ENCODE data around the gene IL2. TPM values are rescaled to one million over a fixed set of nuclear protein-coding genes. Genes with fewer than 3 reads are reported as not detected.

Gene IL2
- total RNA-seq (1 to 10 TPM in 1 of 2 experiments, under 1 TPM in 1; 0.67 to 2.0 TPM), polyA plus RNA-seq (1 to 10 TPM in 1 of 2 donors, under 1 TPM in 1; 0.57 to 2.3 TPM)

- CTCF ChIA-PET (ENCODE audit: partially characterized antibody): interaction anchor here (0.8 to 2.9 kb wide), 6 partner anchors 10 to 145 kb away, joined by 3 to 24 read pairs (median 6); no protein-coding TSS in a partner anchor
- Mint-ChIP-seq H3K27ac (peak within 1 kb of the TSS; percentile 80 to 94 (median 88)), H3K36me3 (no peaks in the 10 kb centered on the region), H3K9me3 (peaks cover 0 to under 1% (median 0%) of the 10 kb centered on the region in 8 donors), H3K4me3 (peak within 1 kb of the TSS; percentile 37 to 90 (median 79)), H3K4me1 (peaks cover 46 to 63% (median 53%) of the 10 kb centered on the region in 4 donors), H3K27me3 (no peaks in the 10 kb centered on the region)
- no peaks in the 10 kb centered on the region for H3K27me3 ChIP-seq (ENCODE audit: insufficient read depth, low read length)
- H3K4me3 ChIP-seq (ENCODE audit: low read length in 2 of 2): no peak within 1 kb of the TSS
- peak; percentile 39 to 50 (median 47) for DNase-seq
- H3K4me1 ChIP-seq (ENCODE audit: insufficient read depth, low read length): peaks cover 63% of the 10 kb centered on the region
- H3K27ac ChIP-seq (ENCODE audit: low read depth, low read length): peak within 1 kb of the TSS; percentile 25
- H3K9me3 ChIP-seq (ENCODE audit: control insufficient read depth in 1 of 2, low read length in 2 of 2): no peaks in the 10 kb centered on the region
- POLR2A ChIA-PET (ENCODE audit: partially characterized antibody): interaction anchor here (0.6 to 5.1 kb wide), 9 partner anchors 10 to 1276 kb away, joined by 3 to 39 read pairs (median 3); no protein-coding TSS in a partner anchor
- intact Hi-C loops (cut with micrococcal nuclease): loop anchor here (1.0 to 10.0 kb wide), 8 partner anchors 22 to 632 kb away; partner anchors contain the start of genes CCNA2, NUDT6 and TRPC3
- H3K36me3 ChIP-seq (ENCODE audit: insufficient read depth, low read length): no peaks in the 10 kb centered on the region
Observed at GRCh38 chr4:122456231-122457116, at the start of gene IL2. Gene IL2, minus strand, starts transcription at chr4:122456725. Its CDS starts 285 bp downstream, at chr4:122456440.

- CTCF ChIA-PET (ENCODE audit: partially characterized antibody): no interaction called here
- intact Hi-C loops (cut with micrococcal nuclease): no loop called here
Observed at GRCh38 chr4:122503214-122503613, 46.7 kb upstream of the IL2 start.

GRCh38 chr4:122500852-122501501 lies 44.5 kb upstream of the IL2 start:
- H3K4me1 Mint-ChIP-seq: peaks cover 9 to 26% (median 17%) of the 10 kb centered on the region in 4 donors
- Histone ChIP-seq H3K36me3 (ENCODE audit: insufficient read depth, low read length) (no peaks in the 10 kb centered on the region), H3K27me3 (ENCODE audit: insufficient read depth, low read length) (no peaks in the 10 kb centered on the region), H3K9me3 (ENCODE audit: control insufficient read depth in 1 of 2, low read length in 2 of 2) (no peaks in the 10 kb centered on the region), H3K4me1 (ENCODE audit: insufficient read depth, low read length) (peaks cover 9% of the 10 kb centered on the region), H3K4me3 (ENCODE audit: low read length in 2 of 2) (no peak overlapping the region), H3K27ac (ENCODE audit: low read depth, low read length) (no peak overlapping the region)
- POLR2A ChIA-PET (ENCODE audit: partially characterized antibody): no interaction called here
- H3K27ac Mint-ChIP-seq: peak overlapping the region in 2 of 7 donors; percentile 43 to 68
- no peaks in the 10 kb centered on the region for H3K36me3 Mint-ChIP-seq
- H3K4me3 Mint-ChIP-seq: no peak overlapping the region
- intact Hi-C loops (cut with micrococcal nuclease): no loop called here
- H3K27me3 Mint-ChIP-seq: no peaks in the 10 kb centered on the region
- DNase-seq: no peak
- no peaks in the 10 kb centered on the region for H3K9me3 Mint-ChIP-seq
- CTCF ChIA-PET (ENCODE audit: partially characterized antibody): no interaction called here

More at GRCh38 chr4:122503214-122503613, 46.7 kb upstream of the IL2 start:
- POLR2A ChIA-PET (ENCODE audit: partially characterized antibody): no interaction called here
- H3K27me3 Mint-ChIP-seq: no peaks in the 10 kb centered on the region
- Histone ChIP-seq H3K4me1 (ENCODE audit: insufficient read depth, low read length) (peaks cover 20% of the 10 kb centered on the region), H3K36me3 (ENCODE audit: insufficient read depth, low read length) (no peaks in the 10 kb centered on the region), H3K4me3 (ENCODE audit: low read length in 2 of 2) (no peak overlapping the region), H3K9me3 (ENCODE audit: control insufficient read depth in 1 of 2, low read length in 2 of 2) (no peaks in the 10 kb centered on the region), H3K27me3 (ENCODE audit: insufficient read depth, low read length) (no peaks in the 10 kb centered on the region), H3K27ac (ENCODE audit: low read depth, low read length) (no peak overlapping the region)
- H3K36me3 Mint-ChIP-seq: no peaks in the 10 kb centered on the region
- peak overlapping the region in 1 of 8 donors; percentile 19 for H3K4me3 Mint-ChIP-seq
- H3K9me3 Mint-ChIP-seq: no peaks in the 10 kb centered on the region
- peaks cover 20 to 41% (median 27%) of the 10 kb centered on the region in 4 donors for H3K4me1 Mint-ChIP-seq
- peak overlapping the region in 6 of 7 donors; percentile 43 to 85 (median 57) for H3K27ac Mint-ChIP-seq
- DNase-seq: peak; percentile 36 to 61 (median 49)

- Mint-ChIP-seq H3K9me3 (peaks cover 0 to 43% (median 36%) of the 10 kb centered on the region in 8 donors), H3K36me3 (peaks cover 4 to 11% of the 10 kb centered on the region in 2 donors)
- POLR2A ChIA-PET (ENCODE audit: partially characterized antibody): no interaction called here
Observed at GRCh38 chr4:122489061-122489460, 32.5 kb upstream of the IL2 start.

GRCh38 chr4:122483481-122483880 lies 27.0 kb upstream of the IL2 start:
- no peaks in the 10 kb centered on the region for H3K9me3 ChIP-seq (ENCODE audit: control insufficient read depth in 1 of 2, low read length in 2 of 2)
- CTCF ChIA-PET (ENCODE audit: partially characterized antibody): interaction anchor here (0.9 kb wide), 2 partner anchors 9 to 18 kb away, joined by 3 read pairs; no protein-coding TSS in a partner anchor
- DNase-seq: no peak
- no peak overlapping the region for H3K27ac ChIP-seq (ENCODE audit: low read depth, low read length)
- Mint-ChIP-seq H3K27ac (no peak overlapping the region), H3K27me3 (no peaks in the 10 kb centered on the region), H3K36me3 (peaks cover 0 to 11% of the 10 kb centered on the region in 2 donors), H3K9me3 (peaks cover 0 to 19% (median 14%) of the 10 kb centered on the region in 8 donors), H3K4me1 (peaks cover 0 to 6% (median 4%) of the 10 kb centered on the region in 4 donors), H3K4me3 (no peak overlapping the region)
- POLR2A ChIA-PET (ENCODE audit: partially characterized antibody): no interaction called here
- H3K4me1 ChIP-seq (ENCODE audit: insufficient read depth, low read length): no peaks in the 10 kb centered on the region
- intact Hi-C loops (cut with micrococcal nuclease): no loop called here
- no peaks in the 10 kb centered on the region for H3K36me3 ChIP-seq (ENCODE audit: insufficient read depth, low read length)
- no peaks in the 10 kb centered on the region for H3K27me3 ChIP-seq (ENCODE audit: insufficient read depth, low read length)
- no peak overlapping the region for H3K4me3 ChIP-seq (ENCODE audit: low read length in 2 of 2)

More at GRCh38 chr4:122489061-122489460, 32.5 kb upstream of the IL2 start:
- no peak overlapping the region for H3K4me3 Mint-ChIP-seq
- CTCF ChIA-PET (ENCODE audit: partially characterized antibody): interaction anchor here (1.5 kb wide), 1 partner anchor 30 kb away, joined by 4 read pairs; no protein-coding TSS in a partner anchor
- no peak for DNase-seq
- no peaks in the 10 kb centered on the region for H3K4me1 Mint-ChIP-seq
- H3K4me3 ChIP-seq (ENCODE audit: low read length in 2 of 2): no peak overlapping the region
- no peaks in the 10 kb centered on the region for H3K36me3 ChIP-seq (ENCODE audit: insufficient read depth, low read length)
- intact Hi-C loops (cut with micrococcal nuclease): no loop called here
- H3K9me3 ChIP-seq (ENCODE audit: control insufficient read depth in 1 of 2, low read length in 2 of 2): peaks cover 0 to 9% of the 10 kb centered on the region in 2 donors
- H3K27ac ChIP-seq (ENCODE audit: low read depth, low read length): no peak overlapping the region
- no peaks in the 10 kb centered on the region for H3K4me1 ChIP-seq (ENCODE audit: insufficient read depth, low read length)
- no peaks in the 10 kb centered on the region for H3K27me3 ChIP-seq (ENCODE audit: insufficient read depth, low read length)
- no peak overlapping the region for H3K27ac Mint-ChIP-seq
- H3K27me3 Mint-ChIP-seq: no peaks in the 10 kb centered on the region

- H3K36me3 ChIP-seq (ENCODE audit: insufficient read depth, low read length): no peaks in the 10 kb centered on the region
- Mint-ChIP-seq H3K4me1 (peaks cover 0 to 6% (median 4%) of the 10 kb centered on the region in 4 donors), H3K4me3 (no peak overlapping the region), H3K27me3 (no peaks in the 10 kb centered on the region), H3K27ac (no peak overlapping the region), H3K36me3 (peaks cover 0 to 2% of the 10 kb centered on the region in 2 donors), H3K9me3 (peaks cover 0 to 5% (median 2%) of the 10 kb centered on the region in 8 donors)
- no peak overlapping the region for H3K27ac ChIP-seq (ENCODE audit: low read depth, low read length)
- H3K27me3 ChIP-seq (ENCODE audit: insufficient read depth, low read length): no peaks in the 10 kb centered on the region
- H3K4me3 ChIP-seq (ENCODE audit: low read length in 2 of 2): no peak overlapping the region
- no peaks in the 10 kb centered on the region for H3K9me3 ChIP-seq (ENCODE audit: control insufficient read depth in 1 of 2, low read length in 2 of 2)
- CTCF ChIA-PET (ENCODE audit: partially characterized antibody): no interaction called here
- DNase-seq: no peak
- POLR2A ChIA-PET (ENCODE audit: partially characterized antibody): no interaction called here
- no peaks in the 10 kb centered on the region for H3K4me1 ChIP-seq (ENCODE audit: insufficient read depth, low read length)
- intact Hi-C loops (cut with micrococcal nuclease): no loop called here
Observed at GRCh38 chr4:122481766-122482405, 25.4 kb upstream of the IL2 start.

All from CD4-positive, alpha-beta memory T cell (primary cell).